Motor neuron (in vitro differentiated cells): Measurements from ENCODE around the gene MYBPC2. TPM values are rescaled to one million over a fixed set of nuclear protein-coding genes. Genes with fewer than 3 reads are reported as not detected.

Experiments used
- total RNA-seq, 8 experiments: library from RNA; unstranded; fragments of 300-600 nt; gene quantifications; 2 replicates each; pipeline versions ENCODE4 v1.2.3 to v1.2.4, GENCODE V29; 2022

MYBPC2 gene
- total RNA-seq, 8 experiments from 2014 or later = 0.04 to 0.27 (median 0.11) TPM; not detected in 4

Other genes starting within 250 kb of the MYBPC2 start
- 1 to 10 TPM in 3 of 8 experiments, under 1 TPM in 5; 0.18 to 2.2 (median 0.54) TPM for gene MYH14, start 229.3 kb upstream of the MYBPC2 start, total RNA-seq
- gene KCNC3, start 103.5 kb upstream of the MYBPC2 start, total RNA-seq = 1 to 10 TPM in 4 of 8 experiments, under 1 TPM in 4; 0.13 to 2.6 (median 0.99) TPM
- 1 to 10 TPM in 4 of 8 experiments, under 1 TPM in 4; 0.18 to 1.9 (median 0.95) TPM for gene NAPSA, start 67.3 kb upstream of the MYBPC2 start, total RNA-seq
- 10 to 100 TPM; 13.5 to 71.4 (median 30.6) TPM for gene NR1H2, start 56.4 kb upstream of the MYBPC2 start, total RNA-seq
- 10 to 100 TPM in 5 of 8 experiments, 1 to 10 TPM in 3; 6.2 to 56.0 (median 12.7) TPM for gene POLD1, start 48.5 kb upstream of the MYBPC2 start, total RNA-seq
- 1 to 10 TPM in 1 of 8 experiments, under 1 TPM in 5, not detected in 2; 0.09 to 2.6 (median 0.47) TPM for gene SPIB, start 14.0 kb upstream of the MYBPC2 start, total RNA-seq
- gene EMC10, start 43.6 kb downstream of the MYBPC2 start, total RNA-seq = 100 to 1,000 TPM in 3 of 8 experiments, 10 to 100 TPM in 5; 46.0 to 183 (median 90.3) TPM
- gene GARIN5A, start 44.0 kb downstream of the MYBPC2 start, total RNA-seq = 1 to 10 TPM in 6 of 8 experiments, under 1 TPM in 2; 0.46 to 6.9 (median 1.9) TPM
- gene JOSD2, start 78.3 kb downstream of the MYBPC2 start, total RNA-seq = 10 to 100 TPM in 4 of 8 experiments, 1 to 10 TPM in 4; 3.9 to 40.5 (median 11.3) TPM
- 1 to 10 TPM in 4 of 8 experiments, under 1 TPM in 1, not detected in 3; 0.58 to 3.0 (median 1.4) TPM for gene ASPDH, start 81.0 kb downstream of the MYBPC2 start, total RNA-seq
- gene LRRC4B, start 135.5 kb downstream of the MYBPC2 start, total RNA-seq = 10 to 100 TPM in 5 of 8 experiments, under 1 TPM in 3; 0.10 to 45.8 (median 17.2) TPM
- gene SYT3, start 207.0 kb downstream of the MYBPC2 start, total RNA-seq = 10 to 100 TPM in 1 of 8 experiments, 1 to 10 TPM in 4, under 1 TPM in 3; 0.31 to 12.5 (median 3.4) TPM
- 10 to 100 TPM in 2 of 8 experiments, 1 to 10 TPM in 4, not detected in 2; 1.3 to 10.9 (median 6.4) TPM for gene C19orf81, start 216.6 kb downstream of the MYBPC2 start, total RNA-seq